Activated naive CD8-positive, alpha-beta T cell treated with anti-CD3 and anti-CD28 coated beads for 36 hours (primary cell): ENCODE results near the gene SLC5A7. TPM values are rescaled to one million over a fixed set of nuclear protein-coding genes. Genes with fewer than 3 reads are reported as not detected.

Experiments used
- DNase-seq: peaks from one replicate; pipeline ENCODE4 v3.0.0; 2021
- H3K27ac Mint-ChIP-seq: one replicate; pipeline ENCODE4 v1.8.0; 2022; ENCODE audit warnings: mild to moderate bottlenecking, moderate library complexity, mixed read lengths
- H3K27me3 Mint-ChIP-seq: one replicate; pipeline ENCODE4 v1.8.0; 2022; ENCODE audit warnings: mild to moderate bottlenecking, mixed read lengths
- H3K36me3 Mint-ChIP-seq: one replicate; pipeline ENCODE4 v1.8.0; 2021; ENCODE audit warnings: mild to moderate bottlenecking, mixed read lengths
- H3K4me1 Mint-ChIP-seq: one replicate; pipeline ENCODE4 v1.8.0; 2021; ENCODE audit warnings: mixed read lengths
- H3K4me3 Mint-ChIP-seq: one replicate; pipeline ENCODE4 v1.8.0; 2022; ENCODE audit warnings: mild to moderate bottlenecking, moderate library complexity, mixed read lengths
- H3K9me3 Mint-ChIP-seq: one replicate; pipeline ENCODE4 v1.8.0; 2022; ENCODE audit warnings: mixed read lengths
- total RNA-seq, 2 experiments: library from RNA; stranded (reverse); gene quantifications; one replicate each; pipeline ENCODE4 v1.2.3, GENCODE V29; 2021

Gene SLC5A7
- not detected for total RNA-seq

DNA sequence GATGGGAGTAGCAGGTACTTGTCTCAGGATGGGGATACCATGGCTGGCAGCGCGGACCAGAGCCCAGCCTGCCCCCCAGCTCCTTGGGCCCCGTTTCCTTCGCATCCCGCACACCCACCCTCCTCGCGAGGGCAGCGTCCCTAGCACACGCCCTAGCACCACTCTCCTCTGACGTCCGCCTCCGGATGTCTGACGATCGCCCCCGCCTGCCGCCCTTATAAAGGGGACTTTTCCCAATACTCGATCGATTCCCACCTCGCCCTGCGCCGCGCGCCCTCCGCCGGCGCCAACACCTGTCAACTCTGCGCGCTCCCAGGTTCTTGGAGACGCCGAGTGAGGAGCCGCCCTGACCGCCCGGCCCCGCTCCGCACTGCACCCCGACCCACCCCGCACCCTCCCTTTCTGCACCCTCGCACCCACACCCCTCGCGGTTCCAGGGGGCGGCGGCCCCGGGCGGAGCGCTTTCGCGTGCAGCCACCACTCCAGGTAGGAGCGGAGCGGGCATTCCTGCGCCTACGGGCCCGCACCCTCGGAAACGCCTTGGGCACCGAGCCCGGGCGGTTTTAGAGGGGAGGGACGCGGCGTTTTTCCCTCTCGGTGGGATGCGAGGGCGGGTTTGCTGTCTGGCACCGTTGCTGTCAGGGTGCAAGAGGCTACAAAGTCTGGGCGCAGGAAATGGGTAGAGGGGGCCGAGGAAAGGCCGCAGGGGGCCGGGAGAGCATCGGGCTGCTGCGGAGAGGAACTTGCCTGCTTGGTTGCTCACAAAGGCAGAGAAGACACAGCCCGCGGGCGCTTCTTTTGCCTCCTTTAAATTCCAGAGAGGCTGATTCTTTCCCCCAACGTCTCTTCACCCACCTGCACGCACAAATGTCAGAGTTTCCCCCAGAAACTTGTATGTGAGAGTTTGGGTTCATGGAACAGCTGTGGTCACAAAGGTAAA, at the start of gene SLC5A7:
Gene SLC5A7, plus strand, starts transcription at position 247 of the 940 bp plus-strand sequence. CDS start 1,632 bp downstream, outside the sequence.
- no peak for DNase-seq
- H3K4me1 Mint-ChIP-seq = no peaks in the 10 kb centered on the region
- H3K4me3 Mint-ChIP-seq = no peak within 1 kb of the TSS
- H3K27ac Mint-ChIP-seq = no peak within 1 kb of the TSS
- peaks cover 30% of the 10 kb centered on the region for H3K27me3 Mint-ChIP-seq
- H3K36me3 Mint-ChIP-seq = no peaks in the 10 kb centered on the region
- no peaks in the 10 kb centered on the region for H3K9me3 Mint-ChIP-seq

GRCh38 chr2:107961395-107961794, 24.9 kb upstream of the SLC5A7 start:
- Mint-ChIP-seq H3K4me1 (no peaks in the 10 kb centered on the region), H3K27ac (no peak overlapping the region), H3K9me3 (peaks cover 3% of the 10 kb centered on the region), H3K27me3 (peaks cover 7% of the 10 kb centered on the region), H3K36me3 (no peaks in the 10 kb centered on the region), H3K4me3 (no peak overlapping the region)
- no peak for DNase-seq

DNA sequence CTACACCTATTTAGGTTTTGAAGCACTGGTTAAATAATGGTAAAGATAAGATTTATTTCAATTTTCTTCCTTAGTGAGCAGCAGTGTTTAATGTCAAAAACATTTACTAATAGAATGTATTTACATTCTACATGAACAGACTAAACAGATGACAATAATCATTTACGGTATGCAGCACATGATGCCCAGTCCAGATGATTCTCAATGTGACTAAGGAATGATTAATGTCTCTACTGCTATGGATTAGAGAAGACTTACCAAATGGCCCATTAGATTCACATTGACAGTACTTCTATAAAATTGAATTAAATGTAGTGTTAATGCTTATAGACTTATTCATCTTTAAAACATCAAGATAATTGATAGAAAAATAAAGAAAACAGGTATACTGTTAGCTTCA, 22.1 kb upstream of the SLC5A7 start:
- no peaks in the 10 kb centered on the region for H3K36me3 Mint-ChIP-seq

GRCh38 chr2:107984707-107985106, 1.6 kb upstream of the SLC5A7 start:
- Mint-ChIP-seq H3K9me3 (no peaks in the 10 kb centered on the region), H3K36me3 (no peaks in the 10 kb centered on the region), H3K4me1 (no peaks in the 10 kb centered on the region), H3K4me3 (no peak overlapping the region), H3K27ac (no peak overlapping the region), H3K27me3 (peaks cover 30% of the 10 kb centered on the region)
- DNase-seq = no peak

More for the DNA sequence above, 22.1 kb upstream of the SLC5A7 start:
- Mint-ChIP-seq H3K9me3 (peaks cover 3% of the 10 kb centered on the region), H3K27ac (no peak overlapping the region), H3K4me1 (no peaks in the 10 kb centered on the region), H3K4me3 (no peak overlapping the region), H3K27me3 (peaks cover 7% of the 10 kb centered on the region)
- DNase-seq = no peak

DNA sequence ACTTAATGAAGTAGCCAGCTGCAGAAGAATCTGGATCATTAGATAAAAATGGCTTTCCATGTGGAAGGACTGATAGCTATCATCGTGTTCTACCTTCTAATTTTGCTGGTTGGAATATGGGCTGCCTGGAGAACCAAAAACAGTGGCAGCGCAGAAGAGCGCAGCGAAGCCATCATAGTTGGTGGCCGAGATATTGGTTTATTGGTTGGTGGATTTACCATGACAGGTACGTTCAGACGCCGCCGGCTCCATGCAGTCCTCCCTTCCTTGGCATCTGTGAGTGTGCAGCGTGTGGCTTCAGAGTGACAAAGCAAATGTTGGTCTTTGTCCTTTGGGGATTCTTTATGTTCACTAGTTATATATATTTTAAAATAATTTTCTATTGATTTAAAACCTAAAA, 1.8 kb downstream of the SLC5A7 start:
- Mint-ChIP-seq H3K4me1 (no peaks in the 10 kb centered on the region), H3K36me3 (no peaks in the 10 kb centered on the region), H3K27me3 (peaks cover 30% of the 10 kb centered on the region), H3K4me3 (no peak overlapping the region), H3K9me3 (no peaks in the 10 kb centered on the region), H3K27ac (no peak overlapping the region)
- no peak for DNase-seq

DNA sequence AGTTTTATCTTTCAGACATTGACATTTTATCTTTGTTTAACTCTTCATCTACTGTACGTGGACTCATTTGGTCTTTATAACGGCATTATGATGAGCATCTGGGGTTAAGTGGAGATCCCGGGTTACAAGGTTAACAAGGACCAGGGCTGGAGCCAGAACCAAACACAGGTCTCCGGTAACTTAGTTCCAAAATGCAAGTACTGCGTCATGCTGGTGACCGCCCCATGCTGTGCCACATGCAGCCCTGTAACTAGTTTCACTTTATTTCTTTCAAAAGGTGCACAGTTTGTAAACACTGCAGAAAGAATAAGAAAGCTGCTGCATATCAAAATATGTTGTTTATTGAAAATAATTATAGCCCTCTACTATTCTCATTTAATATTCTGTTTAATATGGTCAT, 3.1 kb downstream of the SLC5A7 start:
- Mint-ChIP-seq H3K36me3 (no peaks in the 10 kb centered on the region), H3K27me3 (peaks cover 30% of the 10 kb centered on the region), H3K27ac (no peak overlapping the region), H3K4me3 (no peak overlapping the region), H3K9me3 (no peaks in the 10 kb centered on the region), H3K4me1 (no peaks in the 10 kb centered on the region)
- no peak for DNase-seq

DNA sequence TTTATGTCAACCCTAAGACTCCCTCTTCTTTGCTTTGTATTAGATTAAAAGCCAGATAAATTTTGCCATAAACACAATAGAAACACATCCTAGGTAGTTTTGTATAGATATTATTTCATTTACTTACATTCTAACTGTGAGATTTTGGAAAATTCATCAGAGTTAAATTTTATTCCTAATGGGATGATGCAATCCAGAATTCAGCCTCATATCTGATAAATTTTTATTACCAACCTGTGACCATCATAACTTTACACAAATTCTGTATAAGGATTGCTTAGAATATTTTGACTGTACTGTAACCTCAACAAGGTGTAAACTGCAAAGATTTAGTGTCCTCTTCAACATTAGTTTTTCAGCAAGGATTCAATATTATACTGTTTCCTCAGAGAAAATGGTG, 4.4 kb downstream of the SLC5A7 start:
- Mint-ChIP-seq H3K36me3 (no peaks in the 10 kb centered on the region), H3K27ac (no peak overlapping the region), H3K4me1 (no peaks in the 10 kb centered on the region), H3K27me3 (peaks cover 28% of the 10 kb centered on the region), H3K9me3 (no peaks in the 10 kb centered on the region), H3K4me3 (no peak overlapping the region)
- no peak for DNase-seq

- Mint-ChIP-seq H3K27ac (no peak overlapping the region), H3K9me3 (no peaks in the 10 kb centered on the region), H3K36me3 (no peaks in the 10 kb centered on the region), H3K27me3 (peaks cover 15% of the 10 kb centered on the region), H3K4me1 (no peaks in the 10 kb centered on the region), H3K4me3 (no peak overlapping the region)
- no peak for DNase-seq
These were observed 5.7 kb downstream of the SLC5A7 start for GRCh38 chr2:107992069-107992468.

GRCh38 chr2:107999158-107999557, 12.8 kb downstream of the SLC5A7 start:
- H3K27ac Mint-ChIP-seq = no peak overlapping the region
- no peaks in the 10 kb centered on the region for H3K4me1 Mint-ChIP-seq
- H3K36me3 Mint-ChIP-seq = no peaks in the 10 kb centered on the region
- no peaks in the 10 kb centered on the region for H3K27me3 Mint-ChIP-seq
- no peak for DNase-seq
- H3K4me3 Mint-ChIP-seq = no peak overlapping the region
- H3K9me3 Mint-ChIP-seq = no peaks in the 10 kb centered on the region

DNA sequence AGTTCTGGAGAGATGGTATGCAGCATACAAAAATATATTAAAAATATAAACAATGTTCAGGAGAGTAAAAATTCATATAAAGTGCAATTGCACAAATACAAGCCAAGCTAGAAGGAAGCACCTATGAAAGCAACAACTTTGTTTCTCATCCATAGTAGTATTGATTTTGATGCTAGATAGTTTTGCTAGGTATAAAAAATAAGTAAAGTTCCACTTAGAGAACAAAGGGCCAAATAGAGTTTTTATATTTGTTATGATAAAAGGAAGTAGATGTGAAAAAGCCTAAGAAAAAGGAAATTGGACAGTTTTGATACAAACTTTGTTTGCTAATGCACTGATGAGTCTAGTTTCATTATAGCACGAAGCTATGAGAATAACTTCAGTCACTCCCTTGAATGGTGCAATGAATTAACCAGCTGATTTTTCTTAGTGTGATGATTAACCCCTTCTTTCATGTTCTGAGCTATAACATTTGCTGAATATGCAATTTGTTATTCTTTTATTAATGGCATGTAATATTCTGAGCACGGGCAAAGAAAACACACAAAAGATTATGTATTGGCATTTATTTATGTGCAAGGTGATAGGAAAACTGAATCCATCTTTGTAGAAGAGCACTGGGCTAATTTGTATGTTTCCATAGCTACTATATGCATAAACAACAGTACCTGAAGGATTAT, 24.7 kb downstream of the SLC5A7 start:
- Mint-ChIP-seq H3K9me3 (peaks cover 5% of the 10 kb centered on the region), H3K4me1 (no peaks in the 10 kb centered on the region), H3K4me3 (no peak overlapping the region), H3K36me3 (no peaks in the 10 kb centered on the region), H3K27me3 (no peaks in the 10 kb centered on the region), H3K27ac (no peak overlapping the region)
- no peak for DNase-seq

DNA sequence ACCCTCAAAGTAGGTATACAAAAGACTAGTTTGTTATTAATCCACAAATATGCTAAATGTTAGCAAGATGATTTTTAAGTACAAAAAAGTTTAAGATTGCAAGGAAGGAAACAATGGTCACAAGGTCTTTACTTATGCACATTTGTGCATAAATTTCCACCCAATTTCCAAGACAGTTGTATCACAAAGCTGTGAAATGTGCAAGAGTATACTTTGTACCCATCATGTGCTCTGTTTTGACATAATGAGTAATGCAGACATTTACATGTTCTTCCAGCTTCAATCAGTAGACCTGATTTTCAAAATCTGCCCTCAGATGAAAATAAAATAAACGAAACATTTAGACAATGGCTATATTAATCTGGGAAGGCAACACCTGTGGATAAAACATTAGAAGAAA, 27.0 kb downstream of the SLC5A7 start:
- DNase-seq = no peak
- no peaks in the 10 kb centered on the region for H3K36me3 Mint-ChIP-seq
- no peaks in the 10 kb centered on the region for H3K4me1 Mint-ChIP-seq
- H3K27me3 Mint-ChIP-seq = peaks cover 4% of the 10 kb centered on the region
- H3K27ac Mint-ChIP-seq = no peak overlapping the region
- H3K9me3 Mint-ChIP-seq = peaks cover 5% of the 10 kb centered on the region
- no peak overlapping the region for H3K4me3 Mint-ChIP-seq

DNA sequence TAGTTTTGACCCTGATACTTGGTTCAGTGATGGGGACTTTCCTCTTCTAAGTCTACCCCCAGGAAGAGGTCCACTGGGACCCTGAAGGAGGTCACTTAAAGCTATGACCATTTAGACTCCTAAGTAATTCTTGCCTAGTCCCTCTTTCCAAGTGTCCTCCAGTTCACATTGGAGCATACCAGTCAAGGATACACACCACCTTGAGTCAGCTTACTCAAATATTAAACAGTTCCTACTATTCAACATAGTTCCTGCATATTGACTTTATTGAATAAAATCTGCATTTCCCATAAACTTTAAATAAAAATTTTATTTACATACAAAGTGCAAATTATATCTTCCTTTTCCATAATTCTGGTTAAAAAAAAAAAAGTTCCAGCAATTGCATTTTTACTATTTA, 36.3 kb downstream of the SLC5A7 start:
- Mint-ChIP-seq H3K4me1 (no peaks in the 10 kb centered on the region), H3K36me3 (no peaks in the 10 kb centered on the region), H3K4me3 (no peak overlapping the region), H3K9me3 (no peaks in the 10 kb centered on the region), H3K27ac (no peak overlapping the region), H3K27me3 (peaks cover 4% of the 10 kb centered on the region)
- no peak for DNase-seq

GRCh38 chr2:108023776-108024175, 37.5 kb downstream of the SLC5A7 start:
- no peaks in the 10 kb centered on the region for H3K27me3 Mint-ChIP-seq
- no peak overlapping the region for H3K27ac Mint-ChIP-seq

DNA sequence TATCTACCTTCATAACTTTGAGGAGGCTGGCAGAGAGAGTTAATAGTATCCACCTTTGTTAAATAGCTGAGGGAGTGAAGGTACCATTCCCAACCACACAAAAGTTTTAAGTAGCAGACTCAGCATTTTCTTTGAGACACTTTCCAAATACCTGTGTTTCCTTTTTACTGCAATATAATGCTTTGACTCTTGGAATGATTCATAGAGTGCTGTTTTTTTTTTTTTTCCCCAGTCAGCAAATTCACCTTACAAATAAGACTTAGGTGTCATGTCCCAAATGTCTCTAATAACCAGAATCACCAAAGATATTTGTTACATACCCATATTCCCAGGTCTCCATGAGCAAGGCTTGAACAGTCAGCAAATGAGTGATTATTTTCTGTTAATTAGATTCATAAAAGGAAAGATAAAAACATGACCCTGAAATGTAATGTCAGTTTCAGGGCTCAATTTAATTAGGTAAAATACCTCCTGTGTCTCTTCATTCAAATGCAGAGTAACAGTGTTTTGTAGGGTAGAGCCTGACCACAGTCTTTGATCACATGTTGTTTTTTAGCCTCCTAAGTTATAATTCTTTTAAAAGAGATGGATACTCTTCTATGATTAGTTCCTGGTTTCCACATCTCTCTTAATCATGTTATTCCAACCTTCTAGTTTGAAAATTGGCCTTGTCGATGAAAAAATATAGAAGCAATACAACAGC, 39.9 kb downstream of the SLC5A7 start:
- Mint-ChIP-seq H3K27me3 (no peaks in the 10 kb centered on the region), H3K4me3 (no peak overlapping the region), H3K4me1 (no peaks in the 10 kb centered on the region), H3K36me3 (no peaks in the 10 kb centered on the region), H3K9me3 (no peaks in the 10 kb centered on the region), H3K27ac (no peak overlapping the region)
- no peak for DNase-seq

More at GRCh38 chr2:108023776-108024175, 37.5 kb downstream of the SLC5A7 start:
- H3K9me3 Mint-ChIP-seq = no peaks in the 10 kb centered on the region
- no peaks in the 10 kb centered on the region for H3K36me3 Mint-ChIP-seq
- H3K4me1 Mint-ChIP-seq = no peaks in the 10 kb centered on the region
- DNase-seq = no peak
- H3K4me3 Mint-ChIP-seq = no peak overlapping the region

DNA sequence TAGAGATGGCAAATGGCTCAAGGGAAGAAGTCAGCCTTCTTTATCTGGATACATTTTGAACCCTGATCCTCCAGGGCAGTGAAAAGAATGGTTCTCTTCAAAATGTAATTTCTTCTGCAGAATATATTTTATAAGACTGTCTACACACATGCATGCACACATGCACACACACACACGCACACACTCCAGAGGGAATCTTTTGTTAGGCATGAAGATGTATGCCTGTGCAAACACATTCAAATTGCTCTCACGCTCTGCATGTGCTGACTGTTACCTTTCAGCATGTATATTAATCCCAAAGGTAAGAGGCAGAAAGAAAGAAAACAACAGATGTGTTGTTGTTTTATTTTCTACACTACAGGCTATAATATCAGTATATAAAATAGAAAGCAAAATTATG, 43.2 kb downstream of the SLC5A7 start:
- H3K27me3 Mint-ChIP-seq = no peaks in the 10 kb centered on the region
- H3K27ac Mint-ChIP-seq = no peak overlapping the region
- no peak for DNase-seq

More for the DNA sequence above, 43.2 kb downstream of the SLC5A7 start:
- Mint-ChIP-seq H3K36me3 (no peaks in the 10 kb centered on the region), H3K4me3 (no peak overlapping the region), H3K4me1 (no peaks in the 10 kb centered on the region), H3K9me3 (no peaks in the 10 kb centered on the region)
